Measurements from ENCODE around the gene PPIL1.

Gene PPIL1

DNA sequence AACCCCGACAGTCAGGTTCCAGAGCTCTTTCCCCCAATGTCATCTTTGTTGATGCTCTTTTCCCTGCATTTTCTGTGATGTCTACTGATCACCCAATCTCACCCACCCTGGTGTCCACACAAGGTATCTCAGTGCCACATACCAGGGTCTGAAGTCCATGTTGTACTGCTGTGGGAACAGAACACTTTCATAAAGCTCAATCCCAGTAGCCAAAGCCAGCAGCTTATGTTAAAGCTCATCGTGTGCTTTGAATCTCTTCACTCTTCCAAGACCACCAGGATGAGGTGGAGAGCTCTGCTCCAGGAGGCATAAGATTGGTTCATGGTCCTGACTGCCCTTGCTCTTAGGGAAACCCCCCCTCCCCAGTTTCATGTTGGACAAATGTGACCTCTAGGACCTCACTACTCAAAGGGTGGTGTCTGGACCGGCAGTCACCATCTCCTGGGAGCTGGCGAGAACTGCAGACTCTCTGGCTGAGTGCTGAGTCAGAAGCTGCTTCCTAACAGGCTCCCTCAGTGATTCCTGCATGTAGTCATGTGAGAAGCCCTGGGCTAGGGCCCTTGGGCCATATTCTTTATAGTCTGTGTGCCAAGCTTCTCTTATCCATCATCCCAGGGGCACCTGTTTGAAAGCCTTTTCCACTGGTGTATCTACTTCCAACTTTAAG lies 22.0 kb downstream of the PPIL1 start:
- DNase-seq, result no peak

DNA sequence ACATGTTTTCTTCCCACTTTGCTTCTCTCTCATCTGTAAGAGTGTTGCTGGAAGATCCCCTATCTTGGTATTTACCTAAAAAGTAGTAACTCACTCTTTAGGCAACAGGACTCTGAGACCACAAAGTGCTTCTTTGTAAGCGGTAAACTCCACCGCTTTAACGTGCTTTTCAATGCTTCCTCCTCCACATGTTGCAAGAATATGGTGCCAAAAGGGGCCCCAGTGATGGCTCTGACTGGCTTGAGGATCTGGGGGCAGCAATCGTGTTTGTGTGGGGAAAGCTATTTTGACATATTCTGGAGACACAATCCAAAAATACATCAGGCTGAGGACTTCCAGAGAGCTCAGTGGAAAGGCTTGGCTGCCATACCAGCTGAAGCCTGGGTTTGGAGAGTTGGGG lies 23.0 kb downstream of the PPIL1 start:
- no peak for DNase-seq

DNA sequence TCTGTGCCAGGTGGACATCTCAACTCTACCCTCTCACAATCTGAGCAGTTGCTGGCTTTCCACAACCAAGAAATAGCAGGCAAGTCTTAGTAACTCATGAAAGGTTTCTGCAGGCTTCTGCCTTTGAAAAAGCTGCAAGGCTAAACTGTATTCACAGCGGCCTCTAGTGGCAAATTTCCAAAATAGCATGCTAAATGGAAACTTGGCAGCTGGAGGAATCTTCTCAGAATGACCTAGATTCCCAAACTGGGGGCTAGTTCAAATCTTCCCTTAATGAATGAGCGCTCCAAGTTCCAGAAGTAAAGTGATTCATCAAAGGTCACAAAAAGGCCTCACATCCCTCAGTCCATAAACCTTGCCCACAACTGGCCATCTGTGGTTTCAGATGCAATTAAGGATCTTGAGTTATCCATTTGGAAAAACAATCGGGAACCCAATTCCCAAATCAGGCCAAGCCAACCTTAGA lies 23.4 kb downstream of the PPIL1 start:
- DNase-seq, result peak; percentile 53

DNA sequence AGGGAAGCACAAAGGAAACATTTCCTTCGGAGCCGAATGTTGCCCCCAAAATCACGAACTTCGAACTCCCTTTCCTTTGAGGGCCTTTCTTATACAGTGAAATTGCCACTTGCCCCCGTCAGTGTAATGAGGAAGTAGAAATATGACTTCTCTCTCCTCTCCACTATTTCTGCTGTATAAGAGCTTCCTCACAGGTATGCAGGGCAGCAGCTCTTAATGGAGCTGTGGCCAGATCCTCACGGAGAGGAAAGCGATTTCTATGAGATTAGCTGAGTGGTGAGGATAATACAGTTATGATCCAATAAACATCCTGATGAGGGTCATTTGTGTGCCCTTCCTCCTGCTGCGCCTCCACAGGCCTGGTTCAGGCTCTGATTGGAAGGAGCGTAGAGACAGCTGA lies 24.6 kb downstream of the PPIL1 start:
- DNase-seq, result no peak

DNA sequence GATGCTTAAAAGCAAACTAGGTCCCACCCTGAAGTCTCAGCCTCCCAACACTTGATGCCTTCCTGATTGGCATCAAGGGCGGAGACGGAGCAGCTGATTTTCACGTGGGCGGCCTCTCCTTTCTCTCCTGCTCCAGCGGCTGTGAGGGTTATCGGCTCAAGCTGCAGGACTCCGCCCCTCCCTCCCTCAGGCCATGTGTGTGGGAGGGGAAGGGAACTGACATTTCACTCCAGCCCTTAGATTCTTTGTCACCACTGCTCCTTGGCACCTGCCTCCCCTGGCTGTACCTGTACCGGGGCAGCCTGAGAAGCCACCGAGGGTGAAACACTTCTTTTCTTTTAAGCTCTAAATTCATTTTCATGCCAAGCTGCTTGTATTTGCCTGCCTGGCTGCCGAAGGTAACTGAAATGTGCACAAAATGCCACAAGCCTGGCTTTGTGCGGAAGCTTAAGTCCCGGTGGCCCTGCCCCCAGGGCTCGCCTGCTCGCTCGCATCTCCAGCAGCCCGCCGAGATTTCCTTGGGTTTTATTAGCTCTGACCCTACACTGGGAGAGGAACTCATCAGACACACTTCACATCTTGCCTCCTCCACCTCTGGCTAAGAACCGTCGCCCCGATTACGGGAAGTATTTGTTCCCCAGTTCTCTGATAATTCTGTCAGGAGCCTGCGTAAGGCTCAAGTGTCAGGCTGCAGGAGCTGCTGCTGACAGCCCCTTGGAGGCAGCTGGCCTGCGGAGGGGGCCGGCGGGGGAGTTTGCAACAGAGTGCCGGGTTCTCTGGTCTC lies 25.8 kb downstream of the PPIL1 start:
- no peak for DNase-seq

DNA sequence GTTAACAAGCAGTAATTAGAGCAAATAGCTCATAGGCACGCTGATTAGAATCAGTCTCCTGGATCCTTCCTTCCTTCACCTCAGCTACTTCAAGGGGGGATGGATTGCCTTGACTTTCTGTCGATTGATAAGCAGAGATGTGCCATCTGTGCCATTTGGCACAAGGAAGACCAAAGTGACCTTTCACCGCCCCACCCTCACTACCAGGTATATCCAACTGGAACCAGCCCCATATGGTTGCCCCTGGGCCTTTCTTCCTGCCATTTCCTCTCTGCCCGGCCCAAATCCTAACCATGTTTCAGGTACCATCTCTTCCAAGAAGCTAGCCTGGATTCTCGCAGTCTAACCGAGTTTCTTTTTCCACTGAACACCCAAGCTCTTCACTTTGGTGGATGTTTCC lies 26.6 kb downstream of the PPIL1 start:
- DNase-seq, result no peak

DNA sequence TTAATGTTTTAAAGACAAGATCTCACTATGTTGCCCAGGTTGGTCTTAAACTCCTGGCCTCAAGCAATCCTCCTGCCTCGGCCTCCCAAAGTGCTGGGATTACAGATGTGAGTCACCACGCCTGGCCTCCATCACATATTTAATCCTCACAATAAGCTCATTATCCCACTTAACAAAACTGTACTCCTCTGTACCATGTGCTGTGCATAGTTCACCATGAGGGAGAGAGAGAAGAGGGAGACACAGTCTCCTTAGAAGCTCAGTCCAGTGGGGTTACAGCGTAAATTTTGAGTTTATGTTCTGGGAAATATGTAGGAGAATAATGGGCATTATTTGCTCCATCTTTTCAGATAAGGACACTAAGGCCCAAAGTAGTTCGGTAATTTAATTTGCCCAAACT lies 27.5 kb downstream of the PPIL1 start:
- no peak for DNase-seq

DNA sequence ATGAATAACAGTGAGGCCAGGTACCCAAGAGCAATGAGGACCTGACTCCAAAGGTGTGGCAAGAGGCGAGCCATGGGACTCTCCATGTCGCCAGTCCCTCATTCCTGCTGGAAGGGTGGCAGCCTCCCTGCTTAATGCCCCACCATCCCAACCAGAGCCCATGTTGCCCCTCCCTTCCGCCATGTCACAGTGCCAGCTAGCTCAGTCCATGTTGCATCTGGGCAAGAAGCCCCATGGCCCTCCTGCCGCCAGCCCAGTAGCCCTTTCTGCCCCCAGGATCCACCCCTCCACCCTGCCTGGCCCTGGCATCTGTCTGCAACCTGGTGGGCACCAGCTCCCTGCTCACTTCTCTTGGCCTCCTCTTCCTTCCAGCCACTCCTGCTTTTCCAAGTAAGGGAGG lies 29.4 kb downstream of the PPIL1 start:
- DNase-seq, result no peak

DNA sequence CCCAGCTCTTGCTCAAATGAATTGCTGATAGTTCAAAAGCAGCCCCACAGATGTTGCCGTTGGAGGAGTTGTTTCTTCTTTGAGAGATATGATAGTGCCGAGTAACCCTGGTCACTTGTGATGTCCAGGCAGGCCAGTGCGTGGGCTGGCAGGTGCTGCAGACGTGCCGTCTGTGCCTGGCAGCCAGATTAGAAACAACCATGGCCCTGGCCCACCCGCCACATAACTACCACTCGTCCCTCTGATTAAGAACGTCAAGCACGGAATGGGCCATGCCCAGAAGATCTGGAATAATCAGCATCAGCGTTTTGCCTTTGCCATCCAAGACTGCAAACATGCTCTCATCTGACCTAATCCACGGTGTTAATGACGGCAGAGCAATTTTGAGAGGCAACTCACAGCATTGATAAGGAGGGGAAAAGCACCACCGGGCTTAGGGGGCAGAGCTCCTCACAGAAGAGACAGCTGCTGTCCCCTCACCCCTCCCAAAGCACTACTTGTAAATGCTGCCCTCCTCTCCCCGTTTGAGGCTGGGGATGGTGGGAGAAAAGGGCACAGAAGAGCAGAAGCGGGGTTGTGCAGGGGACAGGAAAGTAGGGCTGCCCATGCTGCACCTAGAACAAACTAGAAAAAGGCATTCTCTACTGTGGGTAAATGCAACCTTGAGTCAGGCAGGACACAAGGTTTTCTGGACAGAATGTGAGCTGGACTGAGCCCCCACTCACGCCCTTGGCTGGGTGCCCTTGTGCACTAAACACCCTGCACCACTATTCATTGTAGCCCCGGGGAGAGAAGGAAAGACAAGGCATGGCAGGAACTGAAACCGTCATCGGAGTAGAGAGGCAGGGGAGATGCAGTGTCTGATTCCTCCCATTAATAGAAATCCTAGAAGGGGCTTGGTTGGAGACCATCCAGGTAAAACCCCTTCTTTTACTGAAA lies 30.1 kb downstream of the PPIL1 start:
- DNase-seq, result no peak

DNA sequence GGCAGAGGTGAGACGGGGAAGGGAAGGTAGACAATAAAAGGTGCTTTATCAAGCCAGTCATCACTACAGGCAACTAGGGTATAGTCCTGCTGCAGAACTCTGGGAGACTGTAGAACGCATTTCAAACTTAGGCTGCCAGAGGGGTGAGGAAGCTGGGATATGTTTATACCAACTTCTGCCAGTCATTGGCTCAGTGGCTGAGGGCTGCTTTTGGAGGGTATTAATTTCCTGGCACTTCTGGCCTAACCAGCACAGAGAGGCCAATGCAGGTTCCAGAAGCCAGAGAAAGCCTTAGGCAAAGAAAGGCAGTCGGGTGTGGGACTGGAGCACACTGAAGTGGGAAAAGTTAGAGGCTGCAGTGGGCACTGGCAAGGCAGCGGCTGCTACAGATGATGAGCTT lies 31.4 kb downstream of the PPIL1 start:
- DNase-seq, result no peak

DNA sequence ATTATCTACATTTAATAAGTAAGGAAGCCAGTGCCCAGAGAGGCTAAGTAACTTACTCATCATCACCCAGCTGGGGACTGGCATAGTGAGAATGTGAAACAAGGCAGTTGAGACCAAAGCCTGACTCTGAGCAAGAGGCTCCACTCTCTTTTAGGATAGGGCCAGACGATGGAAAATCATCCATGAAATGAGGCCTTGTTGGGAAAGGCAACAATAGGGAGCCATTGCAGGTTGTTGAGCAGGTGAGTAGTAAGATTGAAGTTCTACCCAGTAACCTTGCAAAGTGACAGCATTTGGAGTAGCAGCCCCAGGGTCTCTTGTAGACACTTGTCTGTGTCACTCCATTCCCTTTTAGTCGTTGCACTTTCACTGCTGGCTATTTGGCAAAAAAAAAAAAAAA lies 32.8 kb downstream of the PPIL1 start:
- DNase-seq, result no peak

DNA sequence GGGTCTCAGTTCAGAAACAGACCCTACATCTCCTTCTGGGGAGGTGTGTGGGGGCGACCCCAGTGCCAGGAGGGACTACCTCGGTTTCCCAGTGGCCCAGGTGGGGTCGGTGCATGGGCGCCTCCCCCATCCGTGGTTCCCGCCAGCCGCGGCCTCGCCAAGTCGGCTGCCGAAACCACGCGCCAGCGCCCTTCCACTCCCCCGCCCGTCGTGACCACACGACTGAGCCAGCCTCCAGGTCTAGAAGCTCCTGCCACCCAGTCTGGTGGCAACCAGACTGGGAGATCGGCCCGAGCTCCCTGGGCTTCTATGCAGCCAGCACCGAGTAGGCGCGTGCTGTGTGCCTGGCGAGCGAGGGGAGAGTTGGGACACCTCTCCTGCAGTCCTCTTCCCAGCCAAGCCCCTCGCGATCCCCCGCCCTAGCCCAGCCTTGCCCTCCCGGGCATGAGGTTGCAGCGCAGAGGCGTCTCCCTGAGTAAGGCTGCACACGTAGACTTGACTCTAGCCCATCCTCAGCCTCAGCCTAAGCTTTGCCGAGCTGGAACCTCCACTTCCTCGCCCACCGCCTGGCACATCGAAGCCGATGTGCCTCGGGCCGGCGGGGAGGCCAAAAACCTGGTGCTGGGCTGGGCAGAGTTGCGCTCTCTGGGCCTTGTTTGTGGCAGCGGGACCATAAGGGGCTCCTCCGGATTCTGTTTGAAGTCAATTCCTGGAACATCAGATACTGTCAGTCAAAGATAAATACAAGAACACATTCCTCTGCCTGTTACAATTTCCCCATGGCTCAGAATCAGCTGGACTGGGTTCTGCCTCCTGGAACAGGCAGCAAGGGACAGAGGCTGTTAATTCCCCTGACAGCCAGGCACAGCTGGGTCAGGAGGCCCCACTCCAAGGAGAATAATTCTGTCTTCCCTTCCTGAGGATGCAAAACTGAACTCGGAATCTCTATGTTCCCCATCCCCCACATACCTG lies 33.9 kb downstream of the PPIL1 start:
- peak; percentile 34 for DNase-seq

DNA sequence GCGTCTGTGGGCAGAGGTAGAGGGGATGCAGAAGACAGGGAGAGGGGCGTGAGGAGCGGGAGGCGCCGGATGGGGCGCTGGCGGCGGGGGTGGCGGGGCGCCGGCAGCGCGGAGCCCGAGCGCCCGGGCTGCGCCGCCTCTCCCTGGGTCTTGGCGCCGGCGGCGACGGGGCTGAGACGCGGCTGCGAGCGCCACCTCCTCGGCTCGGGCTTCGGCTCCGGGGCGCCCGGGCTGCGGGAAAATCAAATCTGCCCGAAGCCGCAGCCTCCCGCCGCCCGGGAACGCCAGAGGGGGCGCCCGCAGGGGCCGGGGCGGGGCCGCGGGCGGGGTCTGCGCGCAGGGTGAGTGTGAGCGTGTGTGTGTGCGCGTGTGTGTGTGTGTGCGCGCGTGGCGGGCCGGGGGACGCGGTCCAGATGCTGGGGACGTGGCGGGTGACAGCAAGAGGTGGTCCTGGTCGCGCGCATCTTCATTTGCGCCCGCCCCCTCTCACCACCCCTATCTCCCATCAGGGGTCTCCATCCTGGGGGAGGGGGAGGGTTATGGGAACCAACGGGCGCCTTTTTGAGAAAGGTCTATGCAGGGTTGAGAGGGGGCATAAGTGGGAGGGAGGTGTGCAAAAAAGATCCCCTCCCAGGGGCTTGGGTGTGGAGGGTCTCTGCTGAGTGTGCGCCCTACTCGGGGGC lies 34.7 kb downstream of the PPIL1 start:
- peak; percentile 44 for DNase-seq

DNA sequence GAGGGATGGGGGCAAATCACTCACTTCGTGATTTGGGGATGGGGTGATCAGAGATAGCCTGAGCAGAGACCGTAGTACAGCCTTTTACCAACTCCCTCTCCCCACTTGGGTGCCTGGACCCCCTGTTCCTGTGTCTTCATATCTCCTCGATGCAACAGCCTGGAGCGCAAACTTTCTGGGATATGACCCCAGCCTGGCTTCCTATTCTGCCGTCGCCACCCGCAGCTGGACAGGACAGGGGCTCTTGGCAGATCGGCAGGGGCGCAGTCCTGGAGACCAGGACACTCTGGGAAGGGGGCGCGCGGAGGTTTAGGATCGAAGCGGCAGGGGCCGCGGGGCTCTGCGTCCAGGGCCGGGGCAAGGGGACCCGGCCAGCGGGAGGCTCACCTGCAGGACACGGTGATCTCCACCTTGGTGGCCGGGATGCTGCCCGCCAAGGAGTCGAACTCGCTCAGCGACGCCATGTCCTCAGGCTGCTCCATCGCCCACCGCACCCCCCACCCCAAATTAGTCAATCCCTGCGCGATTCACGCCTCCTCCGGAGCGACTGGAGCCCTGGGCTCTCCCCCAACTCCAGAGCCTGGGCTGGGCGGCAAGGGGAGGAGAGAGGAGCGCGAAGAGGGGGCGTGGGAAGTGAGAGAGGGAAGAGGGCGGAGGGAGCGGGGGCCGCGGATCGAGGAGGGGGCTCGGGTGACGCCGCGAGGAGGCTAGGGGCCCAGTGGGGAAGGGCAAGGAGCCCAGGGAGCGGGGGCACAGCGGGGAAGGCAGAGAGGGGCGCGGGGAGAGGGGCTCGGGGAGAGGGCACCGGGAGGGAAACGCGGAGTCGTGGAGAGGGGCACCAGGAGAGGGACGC lies 35.5 kb downstream of the PPIL1 start, which contains the start of gene CPNE5:
Gene CPNE5 (minus strand): TSS at position 549 of the 853 bp plus-strand sequence. CDS start 67 bp downstream, at position 482.
- no peak for DNase-seq

DNA sequence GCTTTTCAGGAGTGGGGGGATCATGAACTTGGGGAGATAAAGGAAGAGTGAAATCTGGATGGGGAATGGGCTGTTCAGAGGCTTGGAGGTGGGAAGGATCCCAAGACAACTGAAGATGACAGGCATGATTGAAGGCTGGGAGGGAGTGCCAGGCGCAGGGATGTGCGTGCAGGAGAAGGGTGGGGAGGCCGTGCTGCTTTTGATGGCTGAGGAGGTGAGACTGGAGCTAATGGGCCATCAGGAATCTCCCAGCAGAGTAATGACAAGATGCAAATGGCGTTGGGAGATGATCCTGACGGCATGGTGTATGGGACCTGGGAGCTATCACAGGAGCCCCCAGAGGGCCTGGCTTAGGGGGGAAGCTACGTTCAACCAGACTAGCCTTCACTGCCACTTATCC lies 36.9 kb downstream of the PPIL1 start:
- no peak for DNase-seq

DNA sequence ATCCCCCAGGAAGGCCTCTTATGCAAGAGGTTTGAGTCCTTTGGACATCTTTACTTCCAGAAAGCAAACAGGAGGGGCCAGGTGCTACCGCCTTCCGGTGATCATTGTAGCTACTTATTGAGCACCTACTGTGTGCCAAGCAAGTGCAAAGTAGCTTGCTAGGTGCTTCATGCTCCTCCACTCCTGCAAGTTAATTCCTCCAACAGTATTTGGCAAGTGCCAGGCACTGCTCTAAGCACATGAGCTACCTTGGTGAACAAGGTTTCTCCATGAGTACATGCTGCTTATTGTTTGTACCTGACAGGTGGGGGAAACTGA lies 37.6 kb downstream of the PPIL1 start:
- no peak for DNase-seq

DNA sequence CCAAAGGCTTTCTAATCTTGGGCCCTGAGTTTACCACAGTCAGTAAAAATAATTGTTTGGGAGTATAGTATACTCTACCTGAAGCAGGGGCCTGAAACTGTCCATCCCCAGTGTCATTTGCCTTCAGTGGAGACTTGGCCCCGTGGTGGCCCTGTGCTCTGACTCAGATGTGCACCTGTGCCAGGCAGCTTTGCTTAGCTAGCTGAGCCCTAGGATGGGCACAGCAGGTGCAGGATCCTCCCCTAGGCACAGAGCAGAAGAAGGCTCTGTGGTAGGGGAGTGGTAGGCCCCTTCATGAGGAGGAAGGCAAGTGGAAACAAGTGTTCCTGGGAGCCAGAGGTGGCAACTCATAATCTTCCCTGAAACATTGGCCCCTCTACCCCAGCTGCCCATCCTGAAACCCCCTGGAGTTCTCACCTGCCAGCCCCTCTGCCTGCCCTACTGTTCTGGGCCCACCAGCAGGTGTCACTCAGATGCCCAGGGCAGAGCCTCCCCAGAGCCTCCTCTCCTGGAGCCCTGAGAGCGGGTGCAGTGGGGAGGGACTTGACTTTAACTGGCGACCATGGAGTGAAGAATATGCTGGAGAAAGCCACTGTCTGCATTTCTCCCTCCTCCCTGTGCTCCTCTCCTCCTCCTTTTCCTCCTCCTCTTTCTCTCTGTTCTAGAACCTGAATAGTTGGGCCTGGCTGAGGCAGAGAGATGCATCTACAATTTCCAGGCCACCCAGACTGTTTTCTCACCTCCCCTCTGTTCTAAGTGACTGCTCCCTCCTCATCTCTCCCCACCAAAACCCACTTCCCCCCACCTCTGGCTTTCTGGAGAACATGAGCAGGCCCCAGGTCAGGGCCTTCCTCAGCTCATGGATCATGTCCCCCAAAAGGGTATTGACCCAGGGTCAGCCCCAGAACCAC lies 38.2 kb downstream of the PPIL1 start:
- no peak for DNase-seq

DNA sequence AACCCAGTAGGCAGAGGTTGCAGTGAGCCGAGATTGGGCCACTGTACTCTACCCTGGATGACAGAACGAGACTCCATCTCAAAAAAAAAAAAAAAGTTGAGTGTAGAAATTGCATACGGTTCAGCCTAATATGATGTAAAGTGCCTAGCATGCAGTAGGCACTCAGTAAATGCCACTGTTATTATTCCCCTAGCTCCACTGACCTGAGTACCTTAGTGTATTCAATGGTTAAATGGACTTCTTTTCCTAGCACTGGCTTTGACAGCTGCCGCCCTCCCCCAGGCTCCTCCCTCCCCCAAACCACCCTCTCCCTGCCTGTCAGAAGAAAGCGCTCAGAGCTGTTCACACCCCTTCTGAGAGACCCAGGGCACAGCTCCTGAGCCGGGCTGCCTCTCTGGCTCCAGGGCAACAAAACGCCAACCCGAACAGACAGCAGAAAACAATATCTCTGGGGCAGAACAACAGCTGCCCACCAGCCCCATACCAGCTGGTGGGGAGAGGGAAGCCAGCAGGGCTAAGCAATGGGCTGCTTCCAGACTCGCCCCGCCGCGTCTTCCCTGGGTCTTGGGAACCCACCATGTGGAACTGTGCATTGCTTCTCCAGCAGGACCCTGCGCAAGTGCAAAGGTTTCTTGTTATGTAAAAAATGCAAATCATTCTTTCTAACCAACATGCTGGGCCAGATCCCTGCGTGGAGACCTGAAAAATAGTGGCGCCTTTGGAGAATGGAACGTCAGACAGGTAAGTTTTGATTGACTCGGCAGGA lies 39.8 kb downstream of the PPIL1 start:
- no peak for DNase-seq

All from activated CD4-positive, alpha-beta T cell treated with anti-CD3 and anti-CD28 coated beads, Interleukin-10, Interleukin-2, amounts not matched to agents 100 ng/mL and 50 ng/mL, durations not matched to agents 16 hours and 8 hours (primary cell).